Measurements from ENCODE around the gene QTRT2. TPM values are rescaled to one million over a fixed set of nuclear protein-coding genes. Genes with fewer than 3 reads are reported as not detected.
A peak's percentile ranks its signal among the peaks of the same experiment; 100 is the strongest.

QTRT2 gene
- 10.4 TPM for polyA plus RNA-seq (ENCODE audit: insufficient read length)

- DNase-seq (ENCODE audit: low read depth), result peak; percentile 99
Measured at GRCh38 chr3:114056130-114057010, at the start of gene QTRT2, which contains the start of gene CCDC191. QTRT2 (plus strand) TSS chr3:114056737; CDS start chr3:114065258, 8,521 bp downstream. CCDC191 (minus strand) TSS chr3:114056526; CDS start chr3:114056466, 60 bp downstream.

GRCh38 chr3:114011059-114011797 is 45.3 kb upstream of the QTRT2 start:
- DNase-seq (ENCODE audit: low read depth), result no peak

GRCh38 chr3:114014211-114014610 is 42.3 kb upstream of the QTRT2 start:
- DNase-seq (ENCODE audit: low read depth), result no peak

GRCh38 chr3:114019486-114019885 is 37.1 kb upstream of the QTRT2 start:
- no peak for DNase-seq (ENCODE audit: low read depth)

GRCh38 chr3:114020907-114021306 is 35.6 kb upstream of the QTRT2 start:
- no peak for DNase-seq (ENCODE audit: low read depth)

GRCh38 chr3:114022145-114022802 is 34.3 kb upstream of the QTRT2 start:
- no peak for DNase-seq (ENCODE audit: low read depth)

GRCh38 chr3:114025451-114025850 is 31.1 kb upstream of the QTRT2 start:
- DNase-seq (ENCODE audit: low read depth), result no peak

- DNase-seq (ENCODE audit: low read depth), result no peak
Measured at GRCh38 chr3:114026331-114026730, 30.2 kb upstream of the QTRT2 start.

GRCh38 chr3:114033721-114034120 is 22.8 kb upstream of the QTRT2 start:
- no peak for DNase-seq (ENCODE audit: low read depth)

GRCh38 chr3:114034211-114034610 is 22.3 kb upstream of the QTRT2 start:
- no peak for DNase-seq (ENCODE audit: low read depth)

GRCh38 chr3:114034787-114035545 is 21.6 kb upstream of the QTRT2 start:
- no peak for DNase-seq (ENCODE audit: low read depth)

- DNase-seq (ENCODE audit: low read depth), result no peak
Measured at GRCh38 chr3:114035896-114036295, 20.6 kb upstream of the QTRT2 start.

GRCh38 chr3:114043205-114043604 is 13.3 kb upstream of the QTRT2 start:
- DNase-seq (ENCODE audit: low read depth), result no peak

GRCh38 chr3:114052216-114052615 is 4.3 kb upstream of the QTRT2 start:
- no peak for DNase-seq (ENCODE audit: low read depth)

GRCh38 chr3:114057011-114057347 is 442 bp downstream of the QTRT2 start:
- no peak for DNase-seq (ENCODE audit: low read depth)

- DNase-seq (ENCODE audit: low read depth), result no peak
Measured at GRCh38 chr3:114058646-114059045, 2.1 kb downstream of the QTRT2 start.

GRCh38 chr3:114060906-114061655 is 4.5 kb downstream of the QTRT2 start:
- DNase-seq (ENCODE audit: low read depth), result no peak

- no peak for DNase-seq (ENCODE audit: low read depth)
Measured at GRCh38 chr3:114067804-114068203, 11.3 kb downstream of the QTRT2 start.

- no peak for DNase-seq (ENCODE audit: low read depth)
Measured at GRCh38 chr3:114068336-114068735, 11.8 kb downstream of the QTRT2 start.

GRCh38 chr3:114071786-114072185 is 15.2 kb downstream of the QTRT2 start:
- no peak for DNase-seq (ENCODE audit: low read depth)

GRCh38 chr3:114076711-114077110 is 20.2 kb downstream of the QTRT2 start:
- DNase-seq (ENCODE audit: low read depth), result no peak
